GM18502 (cell line): ENCODE data around the gene ZCCHC24.
"Not testable (repeated sequence)": the region's sequence is repeated elsewhere in the genome, so short reads cannot be mapped to it uniquely, and the experiment has no call there.

Experiments used
- ATAC-seq: cut with Tn5 transposase; IDR thresholded peaks from one replicate; pipeline ENCODE4 v1.9.1; 2021; ENCODE audit warnings: mild to moderate bottlenecking; ENCODE audit not compliant: unreplicated experiment, poor library complexity

Gene ZCCHC24

DNA sequence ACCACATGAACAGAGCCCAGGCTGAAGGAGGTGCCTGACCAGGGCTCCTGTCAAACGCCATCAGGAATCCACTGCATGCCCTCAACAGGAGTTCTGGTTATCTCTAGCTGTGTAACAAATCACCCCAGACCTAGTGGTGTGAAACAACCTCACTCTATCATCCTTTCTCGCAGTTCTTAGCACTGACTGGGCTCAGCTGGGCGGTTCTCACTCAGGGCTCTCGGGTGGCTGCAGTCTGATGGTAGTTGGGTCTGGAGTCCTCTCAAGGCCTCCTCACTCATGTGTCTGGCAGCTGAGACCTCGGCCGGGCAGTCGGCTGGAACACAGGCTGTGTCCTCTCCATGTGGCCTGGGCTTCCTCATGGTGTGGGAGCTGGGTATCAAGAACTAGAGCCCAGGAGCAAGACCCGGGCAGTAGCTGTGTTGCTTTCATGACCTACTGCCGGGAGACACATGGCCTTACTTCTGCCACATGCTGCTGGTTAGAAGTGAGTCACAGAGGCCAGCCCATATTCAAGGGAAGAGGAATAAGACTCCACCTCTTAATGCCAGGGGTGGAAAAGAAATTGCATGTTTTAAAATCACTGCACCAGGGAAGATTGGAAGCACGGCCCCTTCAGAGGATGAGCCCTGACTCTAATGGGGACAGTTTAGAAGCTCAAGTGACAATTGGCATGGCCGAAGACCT is 107.5 kb downstream of the ZCCHC24 start:
- ATAC-seq, result not testable (repeated sequence)

DNA sequence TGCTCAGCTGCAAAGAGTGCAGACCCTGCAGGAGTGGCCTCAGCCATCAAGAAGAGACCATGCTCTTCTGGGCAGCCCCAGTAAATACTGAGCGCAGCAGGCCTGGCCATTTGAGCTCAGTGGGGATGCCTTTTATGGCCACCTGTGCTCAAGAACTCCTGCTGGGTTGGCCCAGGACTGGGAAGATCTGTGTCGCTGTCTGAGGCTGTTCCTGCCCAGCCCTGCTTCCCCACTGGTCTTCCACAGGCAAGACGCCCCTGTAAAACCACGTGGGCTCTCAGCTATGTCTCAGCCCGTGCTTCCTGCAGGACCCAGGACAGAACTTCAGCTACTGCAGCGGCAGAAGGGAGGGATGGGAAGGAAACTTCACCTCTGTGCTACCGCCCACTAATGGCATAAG is 108.7 kb downstream of the ZCCHC24 start:
- no peak for ATAC-seq

DNA sequence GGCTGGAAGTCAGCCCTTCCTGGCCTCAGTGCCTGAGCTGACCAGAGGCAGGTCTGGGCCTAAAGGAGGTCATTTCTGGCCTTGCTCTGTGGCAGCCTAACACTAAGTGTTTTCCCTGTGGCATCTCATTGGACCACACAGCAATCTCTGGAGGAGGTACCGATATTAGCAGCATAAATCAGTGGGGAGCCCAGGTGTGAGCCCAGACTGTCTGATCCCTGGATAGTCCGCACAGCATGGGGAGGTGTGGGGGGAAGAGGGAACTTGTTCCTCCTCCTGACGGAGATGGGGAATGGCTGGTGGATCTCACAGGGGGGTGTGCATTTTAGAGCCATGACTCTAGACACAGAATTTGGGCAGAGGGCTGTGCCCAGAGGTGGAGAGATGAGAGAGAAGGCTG is 109.1 kb downstream of the ZCCHC24 start:
- ATAC-seq, result no peak

GRCh38 chr10:79335470-79336235 is 109.8 kb downstream of the ZCCHC24 start:
- no peak for ATAC-seq

DNA sequence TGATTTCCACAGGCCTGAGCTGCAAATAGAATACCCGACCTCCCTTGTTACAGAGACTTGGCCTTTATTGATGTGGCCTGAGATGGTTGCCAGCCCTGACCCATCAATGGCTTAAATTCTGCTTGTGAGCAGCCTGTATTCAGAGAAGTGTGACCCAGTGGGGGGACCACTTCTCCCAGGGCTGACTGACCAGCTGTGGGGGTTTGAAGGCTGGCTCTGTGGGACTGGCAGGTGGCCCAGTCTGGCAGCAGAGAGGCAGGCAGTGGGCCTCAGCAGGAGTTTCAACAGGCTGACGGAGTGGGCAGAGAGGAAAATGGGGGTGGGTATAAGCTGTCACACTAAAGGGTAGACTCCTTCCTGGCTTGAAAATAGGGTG is 110.3 kb downstream of the ZCCHC24 start:
- ATAC-seq, result no peak

DNA sequence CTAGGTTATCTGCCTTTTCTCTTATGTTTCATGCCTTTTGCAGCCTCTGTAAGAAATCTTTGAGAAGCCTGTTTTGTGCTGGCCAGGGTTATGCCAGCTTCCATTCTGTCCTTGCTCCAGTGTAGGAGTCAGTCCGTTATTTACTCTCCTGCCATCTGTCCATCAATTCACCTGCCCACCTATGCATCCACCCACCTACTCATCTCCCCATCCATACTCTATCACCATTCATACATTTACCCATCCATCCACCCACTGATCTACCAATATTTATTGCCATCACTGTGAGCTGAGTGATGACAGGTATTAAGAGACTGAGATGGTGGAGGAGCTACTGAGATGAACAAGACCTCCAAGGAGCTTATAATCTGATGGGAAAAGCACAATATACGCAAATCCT is 110.9 kb downstream of the ZCCHC24 start:
- ATAC-seq, result no peak

DNA sequence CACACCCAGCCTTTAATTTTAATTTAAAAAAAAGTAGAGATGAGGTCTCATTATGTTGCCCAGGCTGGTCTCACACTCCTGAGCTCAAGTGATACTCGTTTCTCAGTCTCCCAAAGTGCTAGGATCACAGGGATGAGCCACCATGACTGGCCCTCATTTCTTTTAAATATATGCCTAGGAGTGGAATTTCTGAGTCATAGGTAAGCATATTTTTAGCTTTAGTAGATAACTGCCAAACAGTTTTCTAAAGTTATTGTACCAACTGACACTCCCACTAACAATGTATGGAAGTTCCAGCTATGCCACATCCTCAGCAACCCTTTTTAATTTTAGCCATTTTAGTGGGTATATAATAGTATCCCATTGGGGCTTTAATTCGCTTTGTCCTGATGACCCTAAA is 111.9 kb downstream of the ZCCHC24 start:
- no peak for ATAC-seq

DNA sequence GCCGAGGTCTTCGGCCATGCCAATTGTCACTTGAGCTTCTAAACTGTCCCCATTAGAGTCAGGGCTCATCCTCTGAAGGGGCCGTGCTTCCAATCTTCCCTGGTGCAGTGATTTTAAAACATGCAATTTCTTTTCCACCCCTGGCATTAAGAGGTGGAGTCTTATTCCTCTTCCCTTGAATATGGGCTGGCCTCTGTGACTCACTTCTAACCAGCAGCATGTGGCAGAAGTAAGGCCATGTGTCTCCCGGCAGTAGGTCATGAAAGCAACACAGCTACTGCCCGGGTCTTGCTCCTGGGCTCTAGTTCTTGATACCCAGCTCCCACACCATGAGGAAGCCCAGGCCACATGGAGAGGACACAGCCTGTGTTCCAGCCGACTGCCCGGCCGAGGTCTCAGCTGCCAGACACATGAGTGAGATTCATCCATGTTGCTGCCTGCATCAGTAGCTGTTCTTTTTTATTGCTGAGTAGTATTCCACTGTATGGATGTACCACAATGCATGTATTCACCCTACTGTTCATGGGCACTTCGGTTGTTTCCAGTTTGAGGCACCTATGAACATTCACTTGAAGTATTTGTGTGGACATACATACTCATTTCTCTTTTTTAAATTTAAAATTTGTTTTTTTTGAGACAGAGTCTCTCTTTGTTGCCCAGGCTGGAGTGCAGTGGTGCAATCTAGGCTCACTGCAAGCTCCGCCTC is 112.7 kb downstream of the ZCCHC24 start:
- not testable (repeated sequence) for ATAC-seq
